Renal cortical epithelial cell (primary cell): ENCODE data around the gene PNKD. TPM values are rescaled to one million over a fixed set of nuclear protein-coding genes. Genes with fewer than 3 reads are reported as not detected.

ENCODE experiments used
- DNase-seq: peaks from one replicate; pipeline ENCODE4 v3.0.0-alpha.2; 2011; ENCODE audit warnings: low read depth
- total RNA-seq: library from RNA; depleted of rRNA; stranded (reverse); fragments of >200 nt; gene quantifications from 2 replicates; pipeline ENCODE4 v1.2.3, GENCODE V29; 2014

PNKD gene, protein sequence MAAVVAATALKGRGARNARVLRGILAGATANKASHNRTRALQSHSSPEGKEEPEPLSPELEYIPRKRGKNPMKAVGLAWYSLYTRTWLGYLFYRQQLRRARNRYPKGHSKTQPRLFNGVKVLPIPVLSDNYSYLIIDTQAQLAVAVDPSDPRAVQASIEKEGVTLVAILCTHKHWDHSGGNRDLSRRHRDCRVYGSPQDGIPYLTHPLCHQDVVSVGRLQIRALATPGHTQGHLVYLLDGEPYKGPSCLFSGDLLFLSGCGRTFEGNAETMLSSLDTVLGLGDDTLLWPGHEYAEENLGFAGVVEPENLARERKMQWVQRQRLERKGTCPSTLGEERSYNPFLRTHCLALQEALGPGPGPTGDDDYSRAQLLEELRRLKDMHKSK
- 37.2 and 74.1 TPM in 2 replicates for total RNA-seq

DNA sequence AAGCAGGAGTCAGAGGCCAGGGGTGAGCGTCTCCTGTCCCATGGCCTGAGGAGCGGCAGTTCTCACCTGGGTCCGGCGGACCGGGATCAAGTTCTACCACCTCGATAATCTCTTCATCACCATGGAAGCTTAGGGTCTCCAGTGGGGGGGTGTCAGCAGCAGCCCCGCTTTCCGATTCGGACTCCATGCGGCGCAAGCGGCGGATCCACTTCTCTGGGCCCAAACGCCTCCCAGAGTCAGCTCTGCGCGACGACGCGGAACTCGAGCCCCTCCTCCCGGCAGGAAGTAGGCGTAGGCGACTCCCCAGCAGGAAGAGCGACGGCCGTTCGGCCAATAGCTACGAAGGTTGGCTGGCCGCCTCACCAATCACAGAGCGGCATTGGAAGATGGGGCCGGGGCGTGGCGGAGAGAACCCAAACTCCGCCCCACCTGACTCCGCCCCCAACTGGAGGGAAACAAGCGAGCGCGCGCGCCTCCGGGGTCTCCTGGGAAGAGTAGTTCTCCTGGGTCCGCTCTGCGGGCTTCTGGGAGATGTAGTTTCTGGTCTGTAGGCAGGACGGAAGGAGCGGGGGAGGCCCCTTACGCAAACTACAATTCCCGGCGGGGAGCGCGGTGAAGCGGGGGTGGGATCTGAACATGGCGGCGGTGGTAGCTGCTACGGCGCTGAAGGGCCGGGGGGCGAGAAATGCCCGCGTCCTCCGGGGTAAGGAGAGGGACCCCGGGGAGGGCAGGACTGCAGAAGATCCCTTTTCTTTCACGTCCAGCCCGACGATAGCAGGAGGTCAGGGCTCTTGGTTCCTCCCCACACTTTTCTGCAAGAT lies at the start of gene PNKD, which contains the start of gene AAMP:
TSS of gene PNKD (plus strand) at position 620 of the 821 bp plus-strand sequence. CDS start at position 637, 17 bp downstream.
TSS of gene AAMP (minus strand) at position 238 of the 821 bp plus-strand sequence. CDS start at position 187, 51 bp downstream.
- DNase-seq: peak; percentile 97

DNA sequence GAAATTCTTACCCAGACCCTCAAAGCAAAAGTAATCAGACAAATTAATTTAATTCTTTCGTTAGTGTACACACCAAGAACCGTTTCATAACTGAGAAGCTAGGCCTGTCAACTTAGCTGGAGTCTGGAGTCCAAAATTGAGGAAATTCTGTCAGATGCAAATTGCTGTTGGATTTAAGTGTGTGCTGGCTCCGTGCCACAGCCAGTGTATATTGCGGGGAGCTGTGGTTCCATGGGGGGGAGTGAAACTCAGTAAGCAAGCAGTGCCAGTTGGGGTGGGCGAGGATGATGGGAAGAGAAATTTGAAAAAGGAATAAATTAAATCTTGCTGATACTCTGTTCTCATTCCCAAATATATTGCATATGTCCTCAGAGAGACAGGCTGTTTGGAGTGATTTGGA lies 49.3 kb upstream of the PNKD start:
- DNase-seq: no peak

DNA sequence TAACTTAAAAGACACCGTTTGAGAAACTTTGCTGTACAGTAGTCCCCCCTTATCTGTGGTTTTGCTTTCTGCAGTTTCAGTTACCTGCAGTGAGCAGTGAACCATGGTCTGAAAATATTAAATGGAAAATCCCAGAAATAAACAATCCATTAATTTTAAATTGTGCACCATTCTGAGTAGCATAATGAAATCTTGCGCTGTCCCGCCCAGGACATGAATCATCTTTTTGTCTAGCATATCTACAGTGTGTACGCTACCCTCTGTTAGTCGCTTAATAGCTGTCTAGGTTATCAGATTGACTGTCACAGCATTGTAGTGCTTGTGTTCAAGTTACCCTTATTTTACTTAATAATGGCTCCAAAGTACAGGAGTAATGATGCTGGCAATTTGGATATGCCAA lies 47.3 kb upstream of the PNKD start:
- no peak for DNase-seq

DNA sequence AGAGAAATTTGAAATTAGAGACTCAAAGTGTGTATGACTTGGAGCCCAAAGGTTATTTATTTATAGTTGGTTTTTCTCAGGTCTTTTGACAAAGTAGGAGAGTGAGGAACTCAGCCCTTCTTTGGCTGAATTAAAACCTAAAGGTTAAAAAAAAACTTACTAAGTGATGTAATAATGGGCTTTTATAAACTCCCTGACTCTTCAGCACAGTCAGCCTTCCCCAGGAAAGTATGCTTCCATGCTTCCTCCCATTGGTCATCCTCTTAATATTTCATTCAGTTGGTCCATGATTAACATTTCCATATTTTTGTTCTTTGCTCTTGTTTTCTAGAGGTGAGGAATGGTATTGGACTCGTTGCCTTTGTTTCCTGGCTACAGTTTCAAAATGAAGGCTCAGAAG lies 46.1 kb upstream of the PNKD start:
- no peak for DNase-seq

DNA sequence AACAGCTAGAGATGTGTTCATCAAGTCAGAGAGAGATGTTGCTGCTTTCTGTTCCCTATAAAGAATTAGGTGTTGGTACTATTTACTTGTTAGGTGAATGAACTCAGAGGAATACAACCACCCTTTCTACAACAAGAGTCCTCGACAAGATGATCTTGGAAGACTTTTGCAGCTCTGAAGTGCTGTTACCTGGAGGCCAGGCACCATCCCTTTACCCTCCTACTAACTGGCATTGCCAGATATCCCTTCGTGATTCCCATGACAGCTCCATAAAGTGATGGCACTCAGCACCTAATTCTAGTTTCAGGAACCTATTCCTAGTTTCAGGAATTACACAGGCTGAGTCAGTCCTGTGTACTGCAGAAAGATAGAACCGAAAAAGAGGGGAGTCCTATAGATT lies 43.4 kb upstream of the PNKD start:
- no peak for DNase-seq

DNA sequence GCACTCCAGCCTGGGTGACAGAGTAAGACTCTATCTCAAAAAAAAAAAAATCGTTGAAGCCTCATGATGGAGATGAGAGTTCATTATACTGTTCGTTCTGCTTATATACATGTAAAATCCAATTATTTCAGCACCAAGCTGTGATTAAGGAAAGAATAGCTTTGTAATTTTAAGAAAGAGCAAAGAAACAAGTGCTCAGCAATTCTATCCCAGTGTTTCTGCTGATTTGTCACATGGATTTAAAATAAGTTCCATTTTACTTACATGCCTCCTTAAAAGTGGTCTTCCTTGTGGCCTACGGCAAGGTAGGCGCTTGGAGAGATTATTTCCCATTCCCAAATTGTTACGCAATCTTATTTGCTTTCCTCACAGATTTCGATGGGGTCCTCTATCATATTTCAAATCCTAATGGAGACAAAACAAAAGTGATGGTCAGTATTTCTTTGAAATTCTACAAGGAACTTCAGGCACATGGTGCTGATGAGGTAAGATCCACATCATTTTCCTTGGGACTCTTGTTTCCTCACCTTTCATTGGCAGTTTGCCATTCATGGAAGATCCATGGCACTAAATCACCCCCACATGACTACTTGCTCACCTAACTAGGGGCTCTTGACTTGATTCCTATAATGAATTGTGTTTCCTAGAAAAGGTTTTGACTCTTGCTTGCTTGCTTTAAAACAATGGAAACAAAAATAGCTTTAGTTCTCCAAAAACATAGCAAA lies 41.8 kb upstream of the PNKD start:
- DNase-seq: peak; percentile 74

DNA sequence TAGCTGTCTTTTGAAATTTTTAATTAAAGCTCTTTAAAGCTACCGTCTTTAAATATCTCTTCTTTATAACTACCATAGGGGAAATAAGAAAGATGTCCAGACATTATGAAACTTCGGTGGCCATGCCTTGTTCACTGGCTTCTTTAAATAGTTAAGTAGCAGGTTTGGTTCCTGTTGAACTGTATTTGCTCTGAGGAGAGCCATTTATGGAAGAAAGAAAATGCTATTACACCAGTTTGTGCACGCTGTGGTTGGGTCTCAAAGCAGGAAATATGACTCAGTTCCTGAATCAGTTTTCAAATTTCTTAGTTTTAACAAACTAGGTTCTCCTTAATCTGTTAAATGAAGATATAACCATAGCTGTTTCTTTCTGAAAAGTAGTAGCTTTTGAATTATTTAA lies 41.1 kb upstream of the PNKD start:
- DNase-seq: peak; percentile 92

DNA sequence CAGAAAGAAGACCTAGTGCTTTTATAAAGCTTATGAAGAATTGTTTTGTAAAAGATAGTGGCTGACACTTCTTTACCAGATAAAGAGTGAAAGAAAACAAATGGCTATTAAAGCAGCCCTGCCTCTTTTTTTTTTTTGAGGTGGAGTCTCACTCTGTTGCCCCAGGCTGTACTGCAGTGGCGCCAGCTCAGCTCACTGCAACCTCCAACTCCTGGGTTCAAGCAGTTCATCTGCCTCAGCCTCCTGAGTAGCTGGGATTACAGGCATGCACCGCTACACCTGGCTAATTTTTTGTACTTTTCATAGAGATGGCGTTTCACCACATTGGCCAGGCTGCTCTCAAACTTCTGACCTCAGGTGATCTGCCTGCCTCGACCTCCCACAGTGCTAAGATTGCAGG lies 40.5 kb upstream of the PNKD start:
- peak; percentile 72 for DNase-seq

DNA sequence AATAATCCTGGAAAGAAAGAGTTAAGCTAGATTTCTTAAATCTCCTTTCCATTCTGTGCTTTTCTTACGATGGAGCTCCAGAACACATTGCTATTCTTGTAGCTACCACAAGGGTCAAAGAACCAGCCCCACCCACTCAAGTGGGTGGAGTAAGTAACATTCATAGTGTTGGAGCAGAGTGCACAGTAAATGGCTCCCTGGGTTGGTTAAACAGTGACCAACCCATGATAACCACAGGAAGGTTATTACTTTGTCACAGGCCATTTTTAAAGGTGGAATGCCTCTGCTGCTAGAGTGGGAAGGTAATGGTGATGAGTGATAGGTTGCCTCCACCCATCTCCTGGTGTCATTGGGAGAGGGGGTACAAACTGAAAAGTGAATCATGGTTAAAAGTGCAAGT lies 39.4 kb upstream of the PNKD start:
- peak; percentile 97 for DNase-seq

DNA sequence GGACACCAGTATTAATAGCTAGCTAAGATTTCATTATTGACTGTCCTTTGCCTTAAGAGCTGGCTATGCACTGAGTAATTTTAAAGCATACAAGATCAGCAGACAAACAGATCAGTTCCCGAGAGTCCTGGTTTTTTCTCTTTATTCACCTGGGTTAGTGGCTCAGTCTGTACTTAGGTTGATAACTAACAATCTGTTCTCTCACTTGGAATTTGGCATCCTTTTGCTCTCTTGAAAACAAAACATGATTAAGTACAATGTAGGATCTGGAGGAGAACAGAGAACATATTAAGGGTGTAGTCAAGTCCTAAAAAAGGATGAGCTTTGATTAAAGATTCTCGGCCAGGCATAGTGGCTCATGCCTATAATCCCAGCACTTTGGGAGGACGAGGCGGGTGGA lies 36.8 kb upstream of the PNKD start:
- DNase-seq: no peak

DNA sequence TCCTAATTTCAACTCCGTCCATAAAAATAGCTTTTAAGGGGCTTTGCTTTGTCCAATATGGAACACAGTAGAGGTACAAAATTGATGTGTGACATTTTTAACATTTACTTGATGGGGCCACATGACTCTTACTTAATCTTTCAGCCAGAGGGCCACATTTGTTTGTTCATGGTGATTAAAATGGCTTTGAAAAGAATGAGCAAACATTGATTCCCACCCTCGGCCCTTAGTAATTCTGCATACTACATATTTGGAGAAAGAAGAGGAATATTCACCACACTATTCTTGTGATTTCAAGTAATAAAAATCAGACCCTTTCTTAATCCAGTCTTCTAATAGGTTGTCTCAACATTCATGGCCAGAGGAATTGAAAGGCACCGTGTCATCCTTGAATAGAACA lies 35.8 kb upstream of the PNKD start:
- DNase-seq: no peak

DNA sequence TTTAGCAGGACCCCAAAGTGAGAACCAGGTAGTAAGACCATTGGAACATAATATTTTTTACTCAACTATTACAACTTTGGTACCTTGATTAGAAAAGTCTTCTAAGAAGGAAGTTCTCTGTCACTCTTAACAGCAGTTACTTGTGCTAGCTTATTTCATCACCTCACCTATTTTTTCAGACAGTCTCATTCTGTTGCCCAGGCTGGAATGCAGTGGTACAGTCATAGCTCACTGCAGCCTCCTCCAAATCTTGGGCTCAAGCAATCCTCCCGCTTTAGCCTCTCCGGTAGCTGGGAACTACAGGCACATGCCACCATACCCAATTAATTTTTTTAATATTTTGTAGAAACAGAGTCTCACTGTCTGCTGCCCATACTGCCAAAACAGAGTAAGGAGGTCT lies 35.3 kb upstream of the PNKD start:
- DNase-seq: no peak

DNA sequence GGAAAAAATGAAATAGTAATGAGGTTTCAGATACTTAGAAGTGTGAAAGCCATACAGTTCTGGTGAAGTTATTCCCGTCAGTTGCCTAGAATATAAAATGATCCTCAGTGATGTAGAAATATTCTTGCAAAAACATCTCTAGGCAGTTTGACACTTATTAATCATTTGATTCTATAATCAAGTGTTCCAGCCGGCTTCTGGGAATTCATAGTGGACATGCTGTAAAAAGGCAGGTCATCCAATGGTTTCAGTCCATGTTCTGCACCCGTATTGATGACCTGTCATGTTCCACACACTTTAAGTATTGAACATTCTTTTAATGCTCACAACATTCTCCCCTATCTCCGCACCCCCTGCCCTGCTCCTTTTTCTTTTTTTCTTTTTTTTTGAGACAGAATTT lies 33.5 kb upstream of the PNKD start:
- no peak for DNase-seq

DNA sequence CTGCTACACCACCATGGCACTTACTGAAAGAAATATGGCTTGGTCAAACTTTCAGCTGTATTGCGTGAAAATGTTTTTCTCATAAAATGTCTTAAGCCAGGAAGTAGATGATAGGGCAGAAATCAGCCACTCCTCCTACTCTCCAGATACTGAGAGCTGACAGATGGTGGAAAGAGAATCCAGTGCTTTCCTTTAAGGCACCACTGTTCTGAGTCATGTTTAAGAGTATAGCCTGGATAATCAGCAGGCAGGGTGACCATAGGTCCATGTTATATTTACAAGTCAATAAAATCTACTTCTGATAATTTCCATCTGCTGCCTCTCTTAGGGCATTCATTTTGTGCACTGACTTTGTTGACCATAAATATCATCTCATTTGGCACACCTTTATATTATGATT lies 31.4 kb upstream of the PNKD start:
- DNase-seq: no peak

DNA sequence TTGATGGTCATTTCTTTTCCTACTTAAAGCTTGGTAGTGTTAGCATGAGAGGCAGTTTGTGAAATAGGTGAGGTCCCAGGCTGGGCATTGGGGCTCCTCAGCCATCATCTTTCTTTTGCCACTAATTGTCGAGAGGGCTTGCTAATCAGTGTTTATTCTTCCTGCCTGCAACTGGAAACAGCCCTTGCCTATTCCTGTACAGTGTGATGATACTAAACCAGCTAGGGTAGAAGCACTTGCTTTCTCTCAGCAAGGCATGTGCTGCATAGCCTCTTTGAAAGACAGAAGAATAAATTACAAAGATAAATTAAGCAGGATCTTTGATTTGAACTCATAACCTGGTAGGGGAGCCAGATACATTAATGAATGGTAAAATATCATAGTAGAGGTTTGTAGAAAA lies 26.1 kb upstream of the PNKD start:
- DNase-seq: no peak

DNA sequence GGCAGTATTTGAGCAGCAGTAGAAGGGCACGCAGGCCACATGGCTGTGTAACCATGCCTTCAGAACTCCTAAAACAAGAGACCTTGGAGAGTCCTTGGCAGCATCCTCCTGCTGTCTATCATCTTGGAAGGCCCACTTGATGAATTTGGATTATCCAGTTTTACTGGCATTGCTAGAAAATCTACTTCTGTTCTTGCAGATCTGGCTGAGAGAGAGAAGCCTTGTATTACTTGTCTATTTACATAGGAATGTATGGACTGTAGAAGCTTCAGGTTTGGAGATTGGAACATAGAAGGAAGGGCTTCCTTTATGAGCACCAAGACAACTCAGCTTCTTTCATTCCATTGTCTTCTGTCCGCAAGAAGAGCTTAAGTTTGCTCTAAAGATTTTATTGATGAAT lies 25.7 kb upstream of the PNKD start:
- no peak for DNase-seq

DNA sequence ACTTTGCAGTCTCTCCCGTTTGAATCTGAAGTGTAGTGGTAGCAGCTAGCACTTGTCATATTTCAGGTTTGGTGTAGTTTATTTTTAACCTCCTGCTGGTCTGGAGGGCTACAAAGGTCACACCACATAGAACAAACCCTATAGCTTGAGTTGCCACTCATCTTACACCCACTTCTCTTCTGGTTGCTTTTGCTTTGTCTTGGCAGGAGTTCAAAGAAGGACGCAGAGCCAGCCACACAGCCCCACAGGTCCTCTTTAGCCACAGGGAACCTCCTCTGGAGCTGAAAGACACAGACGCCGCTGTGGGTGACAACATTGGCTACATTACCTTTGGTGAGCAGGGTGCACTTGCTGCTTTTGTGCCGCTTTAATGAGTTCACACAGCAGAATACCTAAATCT lies 25.1 kb upstream of the PNKD start:
- no peak for DNase-seq

DNA sequence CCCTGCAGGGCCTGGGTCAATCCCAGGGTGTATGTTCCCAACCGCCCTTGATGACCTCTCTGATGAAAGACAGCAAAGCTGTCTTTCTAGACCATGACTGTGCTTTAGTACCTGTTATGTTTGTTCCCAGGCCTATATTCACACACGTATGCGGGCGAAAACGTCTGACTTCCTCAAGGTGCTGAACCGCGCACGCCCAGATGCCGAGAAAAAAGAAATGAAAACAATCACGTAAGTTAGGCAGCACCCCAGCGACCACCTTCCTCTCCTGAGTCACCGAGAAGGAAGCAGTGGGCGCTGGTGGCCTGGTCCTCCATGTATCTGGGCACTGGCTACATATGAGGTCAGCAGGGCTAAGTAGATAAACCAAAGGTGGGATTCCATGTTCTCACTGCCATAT lies 20.6 kb upstream of the PNKD start:
- DNase-seq: no peak

DNA sequence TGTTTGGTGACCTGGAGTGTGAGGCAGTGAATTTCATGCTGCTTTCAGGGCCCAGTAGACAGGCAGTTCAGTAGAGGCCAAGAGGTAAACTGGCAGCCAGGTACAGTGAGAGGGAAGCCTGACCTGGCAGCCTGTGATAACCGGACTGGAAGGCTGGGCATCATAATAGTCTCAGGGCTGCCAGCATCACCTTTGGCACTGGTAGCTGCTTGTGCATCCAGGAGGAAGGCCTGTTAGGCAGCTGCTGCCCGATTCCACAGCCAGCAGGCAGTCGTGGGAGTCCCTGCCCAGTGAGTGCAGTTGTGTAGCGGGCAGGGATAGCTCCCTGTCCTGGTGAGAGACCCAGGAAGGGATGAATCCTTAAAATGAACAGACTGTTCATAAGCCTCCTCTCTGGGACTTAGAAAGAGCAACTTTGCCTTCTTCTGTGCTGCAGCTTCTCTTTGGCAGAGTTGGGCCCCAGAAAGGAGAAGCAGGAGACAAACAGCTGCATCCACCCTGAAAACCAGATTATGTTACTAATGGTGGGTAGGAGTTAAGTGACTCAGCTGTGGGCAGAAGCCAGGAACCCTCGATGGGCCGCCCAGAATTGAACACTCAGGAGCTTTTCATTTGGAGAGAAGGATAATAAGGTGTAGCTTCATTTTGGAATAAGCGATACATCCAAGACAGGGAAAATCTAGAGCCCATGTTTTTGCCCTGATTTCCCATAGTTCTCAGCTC lies 17.6 kb upstream of the PNKD start:
- no peak for DNase-seq

DNA sequence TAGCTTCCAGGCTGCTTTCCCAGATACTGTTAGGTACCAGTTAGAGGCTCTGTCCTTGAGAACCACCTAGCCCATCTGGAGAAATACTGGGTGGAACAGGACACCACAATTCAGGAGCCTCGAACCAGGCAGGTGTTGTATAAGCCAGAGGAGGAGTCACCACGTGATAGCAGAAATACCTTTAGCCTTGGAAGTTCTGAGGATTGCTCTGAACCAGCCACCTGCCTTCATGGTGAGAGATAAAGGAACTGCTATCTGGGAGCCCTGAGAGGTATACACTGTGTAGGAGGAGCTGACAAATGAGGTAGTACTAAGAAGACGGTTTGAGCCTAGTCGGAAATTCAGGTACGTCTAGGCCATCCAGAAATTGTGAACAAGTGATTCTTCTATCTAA lies 17.1 kb upstream of the PNKD start:
- DNase-seq: no peak

DNA sequence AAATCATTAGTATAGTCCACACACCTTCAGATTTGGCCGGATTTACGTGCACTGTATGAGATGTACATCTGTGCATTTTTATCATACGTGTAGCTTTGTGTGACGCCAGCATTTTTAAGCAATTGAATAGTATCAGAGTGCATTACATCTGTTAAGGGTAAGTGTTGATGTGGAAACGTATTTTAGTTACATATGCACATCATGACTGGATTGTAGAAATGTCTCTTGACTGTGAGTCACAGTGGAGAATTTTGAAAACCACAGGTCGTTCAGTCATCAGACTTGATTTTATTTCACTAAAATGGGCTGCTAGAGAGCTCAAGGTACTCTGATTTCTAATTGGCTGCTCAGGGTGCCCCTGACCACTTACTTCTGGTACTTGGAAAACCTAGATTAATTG lies 14.9 kb upstream of the PNKD start:
- DNase-seq: peak; percentile 30
